ENCODE results near the gene YES1.
"Not testable (repeated sequence)": the region's sequence is repeated elsewhere in the genome, so short reads cannot be mapped to it uniquely, and the experiment has no call there.

YES1 gene

DNA sequence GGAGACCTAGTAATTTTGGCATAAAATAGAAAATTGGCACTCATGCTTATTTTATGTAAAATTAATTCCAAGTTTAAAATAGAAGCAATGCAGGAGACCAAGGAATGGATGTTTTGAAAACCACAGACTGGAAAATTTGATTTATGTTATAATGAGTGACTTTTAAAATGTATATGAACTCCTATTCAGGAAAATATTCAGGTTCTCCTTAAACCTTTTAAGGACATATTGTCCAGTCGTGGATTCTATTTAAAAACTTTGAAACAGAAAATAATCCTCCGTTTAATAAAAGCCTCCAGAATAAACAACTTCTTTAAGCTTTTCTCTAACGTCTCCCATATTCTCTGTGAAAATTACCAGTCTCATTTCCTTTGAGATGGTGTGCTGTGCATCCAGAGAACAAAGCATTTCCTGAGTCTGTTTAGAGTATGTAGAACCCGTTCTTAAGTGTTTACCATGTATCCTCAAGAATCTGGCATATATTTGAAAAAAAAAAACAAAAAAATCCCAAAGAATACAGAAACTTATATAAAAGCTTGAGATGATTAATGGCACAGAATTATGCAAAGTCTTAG, 8.6 kb upstream of the YES1 start:
- no peak for FAIRE-seq

DNA sequence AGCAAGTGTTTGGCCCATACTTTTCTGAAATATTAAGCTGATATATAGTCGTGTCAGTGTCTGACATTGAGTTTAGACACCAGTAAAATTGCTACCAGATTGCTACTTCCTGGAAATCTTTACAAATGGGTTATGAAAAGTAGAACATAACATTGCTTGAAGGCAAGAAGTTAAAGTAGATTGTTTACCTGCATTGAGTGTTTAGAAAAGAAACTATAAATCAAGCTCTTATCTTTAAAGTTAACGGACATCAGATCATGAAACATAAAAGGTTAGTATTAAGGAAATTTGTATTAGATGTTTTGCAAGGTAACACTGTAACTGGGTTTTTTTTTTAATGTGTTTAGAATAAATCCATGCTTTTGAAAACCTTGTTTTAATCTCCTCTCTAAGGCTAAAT, 4.8 kb upstream of the YES1 start:
- FAIRE-seq, result no peak

DNA sequence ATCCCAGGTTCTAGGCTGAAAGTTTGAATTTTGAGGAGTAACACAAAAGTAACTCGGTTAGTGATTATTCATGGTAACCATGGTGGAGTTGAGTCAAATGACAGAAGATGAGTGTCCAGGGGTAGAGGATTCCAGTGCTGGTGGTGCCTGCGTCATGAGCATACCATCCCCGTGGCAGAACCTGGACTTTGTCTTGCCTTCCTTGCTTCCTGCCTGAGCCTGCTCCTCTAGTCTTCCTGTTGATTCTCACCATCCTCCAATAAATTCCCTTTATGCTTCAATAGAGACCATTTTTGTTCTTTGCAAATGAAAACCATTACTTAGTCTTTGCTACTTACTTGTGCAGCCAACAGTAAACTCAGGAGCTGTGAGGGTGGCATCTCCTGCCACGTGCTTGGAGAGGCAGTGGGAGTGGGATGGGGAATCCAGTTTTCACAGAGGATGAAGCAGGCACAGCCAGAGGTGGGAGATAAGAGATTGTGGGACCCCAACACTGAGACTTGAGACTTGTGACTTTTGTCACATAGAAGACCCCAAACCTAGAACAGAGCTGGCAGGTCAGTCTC, 4.1 kb upstream of the YES1 start:
- no peak for FAIRE-seq

DNA sequence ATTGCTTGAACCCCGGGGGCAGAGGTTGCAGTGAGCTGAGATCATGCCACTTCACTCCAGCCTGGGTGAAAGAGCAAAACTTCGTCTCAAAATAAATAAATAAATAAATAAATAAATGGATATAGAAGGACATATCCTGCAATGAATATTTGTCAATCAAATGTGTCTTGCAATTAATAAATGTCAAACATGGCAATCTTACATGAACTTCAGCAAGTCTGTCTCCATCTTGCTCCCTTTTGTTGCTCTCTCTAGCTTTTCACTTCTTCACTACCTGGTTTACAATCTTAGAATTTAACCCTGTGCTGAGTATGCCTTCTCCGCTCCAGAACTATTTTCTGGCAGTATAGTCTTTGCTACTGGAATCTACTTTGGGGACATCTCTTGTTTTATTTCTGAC, 3.3 kb upstream of the YES1 start:
- no peak for FAIRE-seq

DNA sequence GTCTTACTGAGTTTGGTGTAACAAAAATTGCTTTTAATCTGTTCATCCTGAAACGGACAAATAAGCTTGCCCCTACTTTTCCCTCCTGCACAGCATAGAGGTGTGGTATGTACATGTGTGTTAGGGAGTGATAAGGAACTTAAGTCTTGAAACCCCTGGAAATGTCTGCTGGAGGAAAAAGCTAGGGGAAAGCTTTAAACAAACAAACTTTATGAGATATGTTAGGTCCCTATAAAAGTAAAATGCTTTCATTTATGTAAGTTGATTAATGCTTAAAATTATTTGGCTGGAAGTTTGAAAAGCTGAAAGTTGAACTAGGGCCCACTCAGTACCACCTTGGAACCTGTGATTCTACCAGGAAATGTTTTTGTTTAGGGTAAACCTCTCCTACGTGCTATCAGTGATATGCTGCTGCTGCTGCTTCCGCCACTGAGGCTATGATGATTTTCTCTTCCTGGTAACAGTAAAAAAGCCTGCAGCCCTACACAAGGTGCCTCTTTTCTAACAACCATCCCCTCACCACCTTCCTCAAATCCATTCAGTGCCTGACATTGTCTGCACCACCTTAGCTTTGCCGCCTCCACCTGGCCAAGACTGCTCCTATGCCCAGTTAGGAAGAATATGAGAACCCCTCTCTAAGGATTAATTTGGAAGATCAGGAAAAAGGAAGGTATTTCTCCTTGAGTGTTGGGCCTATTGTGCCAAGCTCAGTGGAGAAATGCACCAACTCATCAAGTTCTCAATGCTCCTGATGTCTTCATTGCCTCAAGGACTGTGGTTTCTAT, 2.5 kb upstream of the YES1 start:
- FAIRE-seq, result no peak

DNA sequence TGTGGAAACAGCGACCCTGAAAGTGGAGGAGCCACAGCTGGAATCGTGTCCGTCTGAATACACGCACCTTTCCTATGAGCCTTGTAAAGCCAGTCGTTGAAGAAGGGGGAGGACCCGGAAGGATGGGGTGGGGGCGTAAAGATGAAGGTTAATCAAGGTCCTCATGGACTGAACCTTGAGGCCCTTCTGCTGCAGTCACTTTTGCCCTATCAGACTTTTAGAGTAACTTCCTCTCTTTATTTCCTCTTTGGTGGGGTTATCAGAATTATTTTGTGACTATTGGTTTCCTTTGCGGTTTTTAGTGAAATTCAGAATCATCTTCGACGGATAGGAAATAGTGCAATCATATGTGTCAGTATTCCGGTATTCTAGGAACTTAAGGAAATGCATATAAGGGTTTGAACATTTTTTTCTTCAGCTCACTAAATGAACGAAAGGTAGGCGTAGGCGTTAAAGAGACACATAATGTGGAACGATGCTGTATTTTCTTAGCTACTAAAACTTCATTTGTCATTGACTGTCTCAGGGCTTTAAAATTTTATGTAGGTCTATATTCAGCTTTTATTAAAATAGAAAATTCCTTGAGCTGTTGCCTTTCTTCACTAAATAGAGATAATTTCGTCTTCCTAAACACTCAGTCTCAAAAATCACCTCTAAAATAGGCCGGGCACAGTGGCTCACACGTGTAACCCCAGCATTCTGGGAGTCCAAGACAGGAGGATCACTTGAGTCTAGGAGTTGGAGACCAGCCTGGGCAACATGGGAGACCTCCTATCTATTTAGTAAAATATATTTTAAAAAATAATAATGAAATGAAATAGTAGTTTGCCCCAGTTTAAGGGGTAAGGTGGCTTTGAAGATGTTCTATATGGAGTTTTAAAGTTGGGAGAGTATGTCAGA, 1.4 kb upstream of the YES1 start:
- FAIRE-seq, result no peak

DNA sequence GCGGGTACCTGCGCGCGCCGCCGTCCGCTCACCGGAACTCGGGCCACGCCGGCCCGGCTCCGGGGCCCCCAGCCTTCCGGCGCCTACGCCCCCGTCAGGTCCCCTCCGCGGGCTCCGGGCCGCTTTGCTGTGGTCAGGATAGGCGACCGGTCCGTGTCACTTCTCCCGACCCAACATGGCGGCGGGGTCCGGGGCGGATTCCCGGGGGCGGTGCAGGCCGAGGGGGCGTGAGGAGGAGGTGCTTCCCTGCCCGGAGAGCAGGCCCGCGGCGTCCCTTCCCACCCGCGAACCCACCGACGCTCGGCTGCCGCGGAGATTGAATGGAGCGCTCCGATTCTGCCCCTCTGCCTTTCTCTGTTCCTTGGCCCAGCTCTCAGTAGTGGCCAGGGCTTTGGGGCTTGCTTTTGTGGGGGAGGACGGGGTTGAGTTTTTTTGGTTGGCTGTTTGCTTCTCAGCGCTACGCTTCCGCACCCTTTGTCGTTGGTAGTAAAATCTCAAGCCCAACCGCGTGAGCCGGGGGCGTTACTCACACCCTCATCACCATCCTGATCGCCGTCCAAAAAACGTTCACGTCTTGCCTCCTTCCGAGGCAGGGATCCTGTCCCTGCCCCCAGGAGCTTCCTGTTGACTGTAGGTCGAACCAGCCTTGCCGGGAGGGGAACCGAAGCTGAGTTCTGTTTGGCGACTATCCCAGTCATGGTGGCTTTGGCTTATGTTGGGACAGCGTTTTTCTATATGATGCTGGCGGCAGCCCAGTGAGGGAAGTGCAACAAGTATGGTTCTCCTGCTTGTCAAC, 532 bp upstream of the YES1 start:
- FAIRE-seq, result no peak

DNA sequence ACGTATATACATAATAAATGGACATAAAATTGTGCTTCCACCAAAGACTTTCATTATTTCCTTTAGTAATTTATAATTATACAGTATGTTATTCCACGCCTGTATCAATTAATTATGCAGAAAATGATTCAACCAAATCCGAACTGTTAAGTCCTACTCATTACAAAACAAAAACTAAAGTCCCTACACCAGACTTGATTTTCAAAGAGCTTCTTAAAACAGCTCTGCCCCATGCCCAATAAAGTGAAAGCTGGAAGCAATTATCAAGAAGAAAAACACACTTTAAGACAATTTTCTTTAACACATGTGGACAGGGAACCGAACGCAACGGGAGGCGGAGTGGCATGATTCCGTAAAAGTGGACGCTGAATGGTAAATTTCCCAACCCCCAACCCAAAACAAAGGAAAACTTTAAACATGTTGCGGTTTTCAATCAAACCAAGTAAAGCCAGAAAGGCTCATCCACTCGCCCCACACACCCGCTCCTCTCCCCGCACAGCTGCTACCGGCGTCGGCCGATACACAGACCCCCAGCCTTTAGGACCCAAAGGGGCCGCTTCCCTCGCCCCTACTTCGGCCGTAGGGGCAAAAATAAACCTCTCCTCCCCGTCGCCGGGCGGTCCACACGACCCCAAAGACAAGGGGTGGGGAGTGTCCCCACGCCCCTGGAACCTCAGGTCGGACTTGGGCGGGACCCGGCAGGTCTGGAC, 705 bp downstream of the YES1 start:
- FAIRE-seq, result no peak

DNA sequence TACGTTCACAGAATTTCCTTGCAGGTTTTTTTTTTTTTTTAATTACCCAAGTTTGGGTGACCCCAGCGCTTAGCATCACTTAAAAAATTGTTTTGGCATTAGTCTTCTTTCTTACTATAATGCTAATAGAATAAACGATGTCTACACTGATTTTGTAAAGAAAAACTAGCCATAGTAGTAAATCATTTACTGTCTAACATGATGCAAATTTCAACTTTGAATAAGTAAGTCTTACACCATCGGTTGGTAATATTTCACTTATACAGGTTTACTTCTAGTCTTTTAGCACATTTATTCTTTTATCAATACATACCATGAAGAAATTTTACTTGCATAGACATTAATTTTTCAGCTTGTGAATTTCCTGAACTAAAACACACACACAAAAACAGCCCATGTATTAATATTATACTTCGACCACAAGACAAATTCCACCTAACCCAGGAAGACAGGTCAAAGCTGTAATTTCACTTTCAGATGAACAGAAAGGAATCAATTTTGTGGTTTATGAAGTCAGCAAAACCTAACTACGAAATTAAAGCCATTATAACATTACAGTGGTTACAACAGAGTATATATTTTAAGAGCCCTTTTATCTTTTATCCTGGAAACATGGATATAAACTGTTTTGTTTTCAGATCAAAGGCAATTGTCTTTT, 1.9 kb downstream of the YES1 start:
- no peak for FAIRE-seq

DNA sequence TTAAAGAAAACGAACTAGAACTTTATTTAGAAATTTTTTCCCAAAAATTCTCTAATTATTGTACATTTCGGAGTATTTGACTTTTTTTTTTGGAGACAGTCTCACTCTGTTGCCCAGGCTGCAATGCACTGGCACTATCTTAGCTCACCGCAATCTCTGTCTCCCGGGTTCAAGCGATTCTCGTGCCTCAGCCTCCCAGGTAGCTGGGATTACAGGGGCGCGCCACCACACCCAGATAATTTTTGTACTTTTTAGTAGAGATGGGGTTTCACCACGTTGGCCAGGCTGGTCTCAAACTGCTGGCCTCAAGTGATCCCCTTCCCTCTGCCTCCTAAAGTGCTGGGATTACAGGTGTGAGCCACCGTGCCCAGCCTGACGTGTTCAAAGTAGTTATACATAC, 2.8 kb downstream of the YES1 start:
- FAIRE-seq, result not testable (repeated sequence)

DNA sequence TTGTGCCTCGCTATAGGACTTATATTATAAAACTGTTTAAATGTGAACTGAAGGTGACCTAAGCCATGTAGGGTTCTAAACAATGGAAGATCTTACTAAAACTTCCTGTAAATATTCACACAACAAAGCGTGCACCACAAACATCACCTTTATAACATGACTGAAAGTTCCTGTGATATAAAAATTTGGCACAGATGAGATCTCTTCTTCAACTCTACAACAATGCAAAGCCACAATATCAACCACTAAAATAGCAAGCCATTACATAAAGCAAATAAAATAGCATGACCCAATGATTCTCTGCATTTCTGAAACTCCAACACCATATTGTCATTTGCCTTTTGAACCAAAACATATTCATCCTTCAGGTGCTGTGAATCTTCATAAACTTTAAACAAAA, 3.5 kb downstream of the YES1 start:
- no peak for FAIRE-seq

DNA sequence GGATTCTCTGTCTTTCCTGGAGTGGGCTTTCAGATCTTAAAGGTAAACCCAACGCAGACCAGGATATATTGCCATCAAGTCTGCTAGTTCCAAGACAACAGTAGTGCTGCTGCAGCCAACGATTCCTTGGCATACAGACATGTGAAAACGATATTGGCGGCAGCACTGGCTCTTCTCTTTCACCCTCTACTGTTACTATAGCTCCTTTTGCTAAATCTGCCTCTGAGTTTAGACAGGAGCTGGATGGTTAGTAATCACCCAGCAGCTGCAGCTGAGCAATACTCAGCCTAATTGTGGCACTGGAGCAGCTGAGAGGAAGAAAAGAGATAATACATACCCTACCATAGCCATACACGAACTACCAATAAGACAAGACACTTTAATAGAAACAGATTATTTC, 4.0 kb downstream of the YES1 start:
- FAIRE-seq, result no peak

DNA sequence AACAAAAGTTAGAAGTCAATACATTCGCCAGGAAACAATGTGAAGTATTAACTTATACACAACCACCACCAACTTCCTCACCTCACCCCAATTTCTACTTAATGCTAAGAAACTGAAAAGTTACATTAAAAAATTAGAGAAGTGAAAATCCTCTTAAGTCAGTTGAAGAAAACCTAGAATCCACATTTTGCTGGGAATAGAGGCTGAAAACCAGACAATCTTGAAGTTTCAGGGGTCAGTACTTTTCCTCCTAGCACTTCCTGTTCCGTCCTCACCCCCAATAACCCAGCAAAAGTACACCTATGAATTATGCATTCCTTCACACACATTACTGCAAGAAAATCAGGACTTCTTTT, 6.3 kb downstream of the YES1 start:
- FAIRE-seq, result no peak

DNA sequence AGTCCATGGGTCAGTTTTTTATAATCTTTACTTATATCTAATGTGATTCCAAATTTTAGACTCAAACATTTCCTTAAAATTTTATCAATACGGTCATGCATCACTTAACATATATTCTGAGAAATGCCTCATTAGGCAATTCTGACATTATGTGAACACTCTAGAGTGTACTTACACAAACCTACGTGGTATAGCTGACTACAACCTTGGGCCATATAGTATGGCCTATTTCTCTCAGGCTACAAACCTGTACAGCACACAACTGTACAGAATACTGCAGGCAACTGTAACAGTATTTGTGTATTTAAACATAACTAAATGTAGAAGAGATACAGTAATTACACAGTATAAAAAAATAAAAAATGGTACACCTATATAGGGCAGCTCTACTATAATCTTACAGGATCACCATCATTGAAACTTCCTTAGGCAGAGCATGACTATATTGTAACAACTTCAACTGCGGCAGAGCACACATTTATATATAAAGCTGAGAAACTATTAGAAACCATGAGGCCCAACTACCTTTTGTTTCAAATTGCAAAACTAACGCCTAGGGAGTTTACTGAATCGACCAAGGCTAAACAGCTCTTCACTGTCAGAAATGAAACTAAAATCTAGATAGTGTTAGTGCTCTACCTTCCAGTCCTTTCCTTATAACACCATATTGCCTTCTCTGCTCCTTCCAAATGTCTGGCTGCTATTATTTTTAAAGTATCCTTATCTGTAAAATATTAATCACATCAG, 6.9 kb downstream of the YES1 start:
- FAIRE-seq, result no peak

DNA sequence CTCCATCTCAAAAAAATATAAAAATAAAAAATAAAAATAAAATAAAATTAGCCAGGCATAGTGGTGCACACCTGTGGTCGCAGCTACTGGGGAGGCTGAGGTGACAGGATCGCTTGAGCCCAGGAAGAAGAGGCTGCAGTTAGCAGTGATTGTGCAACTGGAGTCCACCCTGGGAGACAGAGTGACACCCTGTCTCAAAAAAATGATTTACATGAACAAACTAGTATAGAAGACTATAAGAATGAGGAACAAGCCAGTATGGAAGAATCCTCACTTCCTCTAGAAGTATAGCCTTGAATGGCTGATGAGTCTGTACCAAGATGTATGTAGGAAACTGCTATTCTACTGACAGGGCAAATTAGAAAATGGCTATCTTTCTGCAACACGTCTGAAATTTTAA, 10.9 kb downstream of the YES1 start:
- FAIRE-seq, result no peak

DNA sequence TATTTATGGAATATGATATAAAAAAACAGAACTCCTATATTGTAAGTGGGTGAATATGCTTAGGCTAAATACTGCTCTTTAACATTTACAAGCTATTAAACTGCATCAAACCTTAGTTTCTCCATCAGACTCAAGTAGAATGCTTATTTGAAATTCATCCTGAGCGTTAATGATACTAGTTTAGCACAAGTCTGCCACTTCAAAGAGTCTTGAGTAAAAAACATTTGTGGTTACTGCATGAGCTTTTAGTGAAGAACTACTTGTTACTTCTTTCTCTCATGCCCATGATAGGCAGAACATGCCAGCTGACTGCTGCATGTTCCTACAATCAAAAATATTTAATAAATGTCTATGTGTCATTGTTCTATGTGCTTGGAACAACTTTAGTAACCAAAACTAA, 12.1 kb downstream of the YES1 start:
- no peak for FAIRE-seq

DNA sequence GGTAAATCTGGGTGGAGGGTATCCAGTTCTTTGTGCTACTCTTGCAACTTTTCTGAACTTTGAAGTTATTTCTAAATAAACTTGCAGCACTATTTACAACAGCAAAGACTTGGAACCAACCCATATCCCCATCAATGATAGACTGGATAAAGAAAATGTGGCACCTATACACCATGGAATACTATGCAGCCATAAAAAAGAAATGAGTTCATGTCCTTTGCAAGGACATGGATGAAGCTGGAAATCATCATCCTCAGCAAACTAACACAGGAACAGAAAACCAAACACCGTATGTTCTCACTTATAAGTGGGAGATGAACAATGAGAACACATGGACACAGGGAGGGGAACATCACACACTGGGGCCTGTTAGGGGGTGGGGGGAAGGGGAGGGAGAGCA, 16.7 kb downstream of the YES1 start:
- FAIRE-seq, result not testable (repeated sequence)

DNA sequence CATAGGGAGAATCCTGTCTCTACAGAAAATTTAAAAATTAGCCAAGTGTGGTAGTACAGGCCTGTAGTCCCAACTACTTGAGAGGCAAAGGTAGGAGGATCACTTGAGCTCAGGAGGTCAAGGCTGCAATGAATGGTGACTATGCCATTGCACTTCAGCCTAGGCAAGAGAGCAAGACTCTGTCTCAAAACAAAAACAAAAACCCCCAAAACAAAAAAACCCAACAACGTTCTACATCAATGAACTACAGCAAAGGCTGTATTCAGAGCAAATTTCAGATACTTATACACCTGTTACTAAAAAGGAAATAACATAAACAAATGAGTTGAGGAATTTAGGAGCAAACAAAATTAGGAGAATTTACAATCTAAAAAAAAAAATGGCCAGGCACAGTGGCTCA, 22.6 kb downstream of the YES1 start:
- no peak for FAIRE-seq

DNA sequence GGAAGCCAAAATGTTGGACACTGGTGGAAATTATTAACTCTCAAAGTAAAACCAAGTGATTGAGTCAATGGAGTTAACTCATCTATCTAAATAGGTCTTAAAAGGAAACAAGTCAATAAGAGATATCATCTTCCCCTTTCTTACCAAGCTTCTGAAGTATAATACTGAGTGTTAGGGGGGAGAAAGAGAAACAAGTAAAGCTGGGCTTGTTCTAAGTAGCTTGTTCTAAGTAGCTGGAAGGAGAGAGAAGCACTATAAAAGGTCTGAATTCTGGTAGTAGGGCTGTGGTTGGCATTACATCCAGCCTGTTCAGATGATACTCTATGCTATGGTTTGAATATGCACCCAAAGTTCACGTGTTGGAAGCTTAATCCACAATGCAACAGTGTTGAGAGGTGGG, 26.8 kb downstream of the YES1 start:
- no peak for FAIRE-seq

DNA sequence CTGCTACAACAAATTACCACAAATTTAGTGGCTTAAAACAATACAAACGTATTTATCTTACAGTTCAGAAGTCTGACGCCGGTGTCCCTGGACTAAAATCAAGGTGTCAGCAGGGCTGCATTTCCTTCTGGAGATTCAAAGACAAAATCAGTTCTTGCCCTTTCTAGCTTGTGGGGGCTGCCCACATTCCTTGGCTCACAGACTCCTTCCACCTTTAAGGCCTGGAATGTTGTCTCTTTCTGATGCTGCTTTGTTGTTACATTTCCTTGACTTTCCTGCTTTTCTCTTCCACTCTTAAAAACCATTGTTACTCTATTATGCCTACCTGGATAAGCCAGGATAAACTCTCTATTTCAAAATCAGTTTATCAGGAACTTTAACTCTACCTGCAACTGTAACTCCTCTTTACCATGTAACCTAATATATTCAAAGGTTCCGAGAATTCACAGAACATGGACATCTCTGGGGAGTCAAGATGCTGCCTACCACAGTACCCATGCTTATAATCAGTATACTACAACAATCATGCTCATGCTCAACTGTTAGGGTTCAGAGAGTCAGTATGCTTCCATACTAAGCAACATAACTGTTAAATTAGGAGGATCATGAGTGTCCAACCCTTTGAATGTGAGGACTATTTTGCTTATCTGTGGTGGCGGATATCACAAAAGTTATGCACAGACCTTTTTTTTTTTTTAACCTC, 27.4 kb downstream of the YES1 start:
- no peak for FAIRE-seq
